HG03103 (cell line): ENCODE data around the gene ERMARD.
"Not testable (repeated sequence)": the region's sequence is repeated elsewhere in the genome, so short reads cannot be mapped to it uniquely, and the experiment has no call there.

Source experiments
- ATAC-seq: cut with Tn5 transposase; IDR thresholded peaks from one replicate; pipeline ENCODE4 v1.9.1; 2021; ENCODE audit warnings: low read depth; ENCODE audit not compliant: unreplicated experiment

Gene ERMARD

DNA sequence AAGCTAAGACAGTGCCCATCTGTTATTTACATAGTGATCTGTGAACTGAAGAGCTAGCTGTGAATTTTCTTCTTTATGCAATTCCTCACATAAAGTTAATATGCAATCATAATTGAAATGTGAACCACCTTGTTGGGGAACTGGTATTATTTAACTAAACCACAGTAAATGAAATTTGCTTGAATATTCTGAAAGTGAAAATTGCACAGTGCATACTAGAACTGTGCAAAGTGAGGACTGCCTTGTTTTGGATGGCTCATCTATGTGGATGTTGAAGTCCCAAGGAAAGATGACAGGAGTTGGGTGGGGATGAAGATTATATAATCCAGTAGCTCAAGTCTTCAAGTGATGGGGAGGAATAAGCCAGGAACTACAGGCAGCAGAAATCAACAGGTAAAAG lies 21.5 kb upstream of the ERMARD start:
- ATAC-seq: no peak

DNA sequence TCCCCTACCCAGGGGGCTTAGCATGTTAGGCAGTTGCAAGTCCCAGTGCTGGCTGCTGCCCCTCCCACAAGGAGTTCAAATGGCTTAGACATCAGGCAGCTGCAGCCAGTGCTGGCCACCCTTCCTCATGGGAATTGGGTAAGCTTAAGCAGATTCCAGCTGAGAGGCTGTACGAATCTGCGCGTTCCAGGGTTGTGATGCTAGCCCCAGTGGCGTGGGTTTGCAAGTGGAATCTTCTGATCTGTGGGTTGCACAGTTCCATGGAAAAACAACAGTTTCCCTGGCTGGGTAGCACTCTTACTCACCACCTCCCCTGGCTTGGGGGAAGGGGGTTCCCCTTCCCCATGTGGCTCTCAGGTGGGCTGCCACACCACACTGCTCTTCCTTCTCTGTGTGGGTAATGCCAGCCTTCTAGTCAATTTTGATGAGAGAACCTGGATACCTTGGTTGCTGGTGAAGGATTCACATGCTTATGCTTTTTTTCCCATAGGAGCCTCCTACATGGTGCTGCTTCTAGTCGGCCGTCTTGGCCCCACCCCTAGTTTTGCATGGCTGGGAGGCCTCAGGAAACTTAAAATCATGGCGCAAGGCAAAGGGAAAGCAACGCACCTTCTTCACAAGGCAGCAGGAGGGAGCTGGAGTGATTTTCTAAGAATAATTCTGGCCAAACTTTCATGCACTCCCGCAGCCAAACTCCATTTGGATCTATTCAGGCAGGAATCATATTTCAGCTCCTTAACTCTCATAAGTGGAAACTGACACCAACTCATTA lies 13.0 kb upstream of the ERMARD start:
- ATAC-seq: no peak

DNA sequence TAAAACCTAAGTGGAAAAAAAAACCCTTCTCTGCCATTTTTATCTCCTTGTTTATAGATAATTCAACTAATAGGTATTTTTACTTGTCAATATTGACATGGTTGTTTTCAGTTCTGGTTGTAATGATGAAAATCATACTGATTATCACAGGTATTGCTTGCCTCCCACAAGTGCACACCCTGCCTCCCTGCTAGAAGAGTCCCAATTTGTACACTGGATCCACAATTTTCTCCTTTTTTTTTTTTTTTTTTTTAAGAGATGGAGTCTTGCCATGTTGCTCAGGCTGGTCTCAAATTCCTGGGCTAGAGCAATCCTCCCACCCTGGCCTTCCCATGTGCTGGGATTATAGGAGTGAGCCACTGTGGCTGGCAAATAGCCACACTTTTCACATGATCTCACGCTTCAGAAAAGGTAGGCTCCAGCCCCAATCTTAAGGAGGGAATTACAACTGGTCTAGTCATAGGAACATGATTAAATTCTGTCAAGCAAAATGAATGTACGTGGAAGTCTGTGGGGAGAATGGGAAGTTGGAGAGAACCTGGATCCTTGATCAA lies 12.4 kb upstream of the ERMARD start:
- no peak for ATAC-seq

DNA sequence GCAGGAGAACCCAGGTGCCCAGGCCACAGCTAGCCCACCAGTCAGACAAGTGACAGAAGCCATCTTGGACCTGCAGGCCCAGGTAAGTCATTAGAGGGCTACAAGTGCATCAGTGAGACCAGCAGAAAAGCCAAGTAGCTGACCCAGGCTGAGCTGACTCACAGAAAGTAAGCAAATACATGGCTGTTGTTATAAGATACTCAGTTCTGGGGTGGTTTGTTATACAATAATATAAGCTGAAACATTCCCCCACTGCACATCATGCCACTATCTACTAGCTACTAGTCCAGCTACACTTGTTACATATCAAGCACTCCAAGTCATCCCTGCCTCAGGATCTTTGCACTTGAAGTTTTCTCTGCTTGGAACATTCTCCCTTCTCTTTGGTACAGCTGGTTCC lies 10.1 kb upstream of the ERMARD start:
- ATAC-seq: no peak

DNA sequence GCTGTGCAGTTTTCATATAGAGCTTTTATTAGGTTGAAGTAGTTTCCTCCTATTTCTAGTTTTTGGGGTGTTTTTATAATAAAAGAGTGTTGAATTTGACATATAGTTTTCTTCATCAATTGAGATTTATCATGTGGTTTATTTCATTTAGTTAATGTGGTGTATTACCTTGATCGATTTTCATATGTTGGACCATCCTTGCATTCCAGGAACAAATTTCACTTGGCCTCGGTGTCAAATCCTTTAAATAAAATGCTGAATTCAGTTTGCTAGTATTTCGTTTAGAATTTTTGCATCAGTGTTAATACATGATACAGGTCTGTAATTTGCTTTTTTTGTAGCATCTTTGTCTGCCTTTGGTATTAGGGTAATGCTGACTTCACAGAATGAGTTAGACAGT lies 6.0 kb upstream of the ERMARD start:
- ATAC-seq: no peak

DNA sequence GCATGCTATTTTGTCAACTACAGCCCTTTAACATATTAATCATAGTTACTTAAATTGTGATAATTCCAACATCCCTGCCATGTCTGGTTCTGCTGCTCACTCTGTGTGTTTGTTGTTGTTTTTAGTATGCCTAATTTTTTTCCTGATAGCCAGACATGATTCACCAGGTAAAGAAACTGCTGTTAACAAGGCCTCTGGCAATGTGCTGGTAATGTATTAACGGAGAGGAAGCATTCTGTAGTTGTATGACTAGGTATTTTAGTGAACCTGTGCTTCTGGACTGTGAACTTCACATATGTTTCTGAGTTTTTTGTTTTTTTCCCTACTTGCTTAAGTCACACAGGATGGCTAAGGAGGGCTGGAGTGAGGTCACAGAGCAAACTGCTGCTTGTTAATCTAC lies 4.9 kb upstream of the ERMARD start:
- ATAC-seq: no peak

DNA sequence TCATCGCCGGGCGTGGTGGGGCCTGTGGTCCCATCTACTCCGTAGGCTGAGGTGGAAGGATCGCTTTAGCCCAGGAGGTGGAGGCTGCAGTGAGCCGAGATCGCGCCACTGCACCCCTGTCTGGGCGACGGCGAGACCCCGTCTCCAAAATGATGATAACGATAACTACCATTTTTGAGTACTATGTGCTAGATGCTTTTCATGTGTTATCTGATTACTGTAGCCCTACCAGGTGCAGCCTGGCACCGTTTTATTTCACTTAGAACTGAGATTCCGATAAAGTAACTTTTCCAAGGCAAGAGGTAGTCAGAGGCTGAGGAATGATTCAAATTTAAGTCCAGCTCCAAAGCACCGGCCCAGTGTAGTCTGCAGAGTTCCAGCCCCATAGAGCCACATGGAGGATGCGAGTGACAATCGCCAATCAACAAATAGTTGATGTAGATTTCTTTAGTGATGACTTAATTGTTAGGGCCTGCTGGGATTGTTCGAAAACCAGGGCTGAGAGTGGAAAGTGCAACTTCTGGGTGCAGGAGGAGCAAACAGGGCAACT lies 727 bp downstream of the ERMARD start:
- no peak for ATAC-seq

DNA sequence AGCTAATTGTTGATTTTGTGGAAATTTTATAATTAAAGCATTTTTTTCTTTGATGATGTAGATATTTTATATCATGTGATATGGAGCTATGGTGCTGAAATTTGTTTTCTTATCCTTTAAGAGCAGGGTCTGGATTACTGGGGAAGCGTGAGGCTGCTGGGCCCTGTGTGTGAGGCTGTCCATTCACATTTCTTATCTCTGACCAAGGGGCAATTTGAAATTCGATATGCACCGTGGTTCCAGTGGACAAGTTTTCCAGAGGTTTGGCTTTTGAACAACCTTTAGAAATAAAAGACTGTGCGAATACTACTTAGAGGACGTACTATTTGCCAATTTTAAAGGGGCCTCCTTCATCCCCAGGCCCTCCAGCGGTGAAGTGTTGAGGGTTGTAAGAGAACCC lies 3.7 kb downstream of the ERMARD start:
- no peak for ATAC-seq

DNA sequence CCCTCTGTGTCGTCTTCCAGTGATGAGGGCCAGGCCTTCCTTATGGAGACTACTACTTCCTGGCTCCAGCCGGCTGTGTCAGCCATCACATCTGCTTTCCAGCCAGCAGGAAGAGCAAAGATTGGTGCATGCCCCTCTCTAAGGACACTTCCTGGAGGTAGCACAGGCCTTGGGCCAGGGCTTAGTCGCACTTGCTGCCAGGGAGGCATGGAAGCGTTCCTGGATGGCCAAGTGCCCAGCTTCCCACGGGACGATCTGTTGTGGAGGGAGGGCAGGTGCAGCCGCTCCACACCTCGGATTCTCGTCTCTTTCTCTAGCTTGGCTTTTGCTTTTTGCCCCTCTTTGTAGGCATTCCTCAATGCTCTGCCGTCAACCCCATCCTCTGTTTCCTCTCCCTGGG lies 11.9 kb downstream of the ERMARD start:
- no peak for ATAC-seq

DNA sequence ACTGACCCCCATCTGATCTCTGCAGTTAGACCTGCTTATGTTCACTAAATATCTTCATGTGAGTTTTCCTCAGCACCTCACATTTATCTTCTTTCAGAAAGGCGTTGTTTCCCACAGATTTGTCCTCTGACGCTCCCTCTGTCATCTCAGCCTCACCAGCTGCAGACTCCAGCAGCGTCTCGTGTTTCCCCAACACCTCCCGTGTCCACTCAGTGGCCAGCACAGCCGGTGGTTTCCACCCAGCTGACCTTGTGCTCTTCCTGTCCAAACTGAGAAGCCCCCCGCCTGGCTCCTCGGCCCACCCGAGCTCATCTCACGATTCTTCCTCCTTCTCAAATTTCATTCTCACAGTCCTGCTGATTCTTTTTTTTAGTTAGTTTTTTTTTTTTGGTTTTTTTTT lies 12.5 kb downstream of the ERMARD start:
- no peak for ATAC-seq

DNA sequence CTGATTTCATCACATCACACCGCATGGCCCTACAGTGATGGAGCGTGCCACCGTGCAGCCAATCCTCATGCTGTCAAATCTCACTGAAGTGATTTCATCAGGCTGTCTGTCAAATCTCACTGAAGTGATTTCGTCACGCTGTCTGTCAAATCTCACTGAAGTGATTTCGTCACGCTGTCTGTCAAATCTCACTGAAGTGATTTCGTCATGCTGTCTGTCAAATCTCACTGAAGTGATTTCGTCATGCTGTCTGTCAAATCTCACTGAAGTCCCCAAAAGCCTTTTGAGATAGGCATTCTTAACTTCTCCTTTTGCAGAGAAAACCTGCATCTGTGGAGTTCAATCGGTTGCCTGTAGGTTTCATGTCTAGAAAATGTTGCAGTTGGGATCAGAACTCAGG lies 14.4 kb downstream of the ERMARD start:
- ATAC-seq: not testable (repeated sequence)

DNA sequence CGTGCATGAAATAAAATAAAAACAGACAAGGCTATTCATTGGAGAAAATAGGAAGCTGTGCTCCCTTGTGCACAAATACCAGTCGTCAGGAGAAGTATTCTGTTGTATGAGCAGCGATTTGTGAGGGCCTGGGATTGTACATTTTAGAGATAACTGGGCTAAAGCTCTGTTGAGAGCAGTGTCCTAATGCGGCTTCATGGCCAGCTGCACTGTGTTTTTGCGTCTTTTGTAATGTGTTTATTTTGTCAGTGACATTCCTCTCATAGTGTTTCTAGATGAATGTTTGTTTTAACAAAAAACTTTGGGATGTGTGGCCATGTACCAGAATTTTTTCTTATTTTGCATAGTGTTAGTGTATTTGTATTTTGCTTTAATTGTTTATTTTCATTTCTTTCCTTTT lies 14.8 kb downstream of the ERMARD start:
- no peak for ATAC-seq

DNA sequence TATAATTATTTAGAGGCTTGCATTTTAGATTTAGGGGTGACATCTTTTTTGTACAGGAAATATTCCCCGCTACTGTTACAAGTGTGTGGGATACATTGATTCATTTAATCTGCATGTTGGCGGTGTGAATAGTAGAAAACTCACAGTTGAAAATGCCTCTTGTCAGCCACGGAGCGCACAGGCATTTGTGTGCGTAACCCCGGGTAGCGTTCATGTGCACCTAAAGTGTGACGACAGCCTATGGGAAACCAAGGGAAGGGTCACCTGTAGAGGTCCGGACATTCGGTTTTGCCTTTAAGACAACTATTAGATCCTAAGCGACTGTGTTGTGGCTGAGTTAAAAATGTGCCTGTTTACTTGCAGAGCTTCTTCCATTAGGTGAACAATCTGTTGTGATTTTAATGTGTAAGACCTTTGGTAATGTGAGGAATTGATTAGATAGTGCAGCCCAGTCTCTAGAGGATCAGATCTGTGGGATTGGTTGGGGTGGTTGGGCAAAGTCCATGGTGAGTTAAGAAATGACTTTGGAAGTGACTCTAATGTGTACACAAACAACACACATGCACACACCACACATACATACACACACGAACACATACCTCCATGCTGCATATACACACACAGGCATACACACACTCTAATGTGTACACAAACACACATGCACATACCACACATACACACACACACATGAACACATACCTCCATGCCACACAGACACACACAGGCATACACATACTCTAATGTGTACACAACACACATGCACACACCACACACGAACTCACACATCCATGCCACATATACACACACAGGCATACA lies 15.7 kb downstream of the ERMARD start:
- ATAC-seq: no peak

DNA sequence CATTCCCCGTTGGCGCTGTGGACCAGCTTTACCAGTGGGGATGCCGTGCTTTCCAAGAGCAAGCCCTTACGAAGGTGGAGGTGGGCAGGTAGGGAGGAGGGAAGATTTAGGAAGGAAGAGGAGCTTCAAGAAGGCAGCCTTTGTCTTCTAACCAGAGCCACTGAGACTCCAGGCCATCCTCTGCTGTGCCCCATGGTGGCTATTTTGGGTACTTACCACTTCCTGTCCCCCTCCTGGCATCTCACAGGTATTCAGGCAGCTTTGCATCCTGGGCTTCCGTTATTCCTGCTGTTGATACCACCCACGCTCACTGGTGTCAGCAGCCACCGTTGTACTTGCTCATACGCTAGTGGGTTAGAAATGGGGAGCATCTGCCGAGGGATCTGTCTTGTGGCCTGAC lies 22.9 kb downstream of the ERMARD start:
- ATAC-seq: no peak

DNA sequence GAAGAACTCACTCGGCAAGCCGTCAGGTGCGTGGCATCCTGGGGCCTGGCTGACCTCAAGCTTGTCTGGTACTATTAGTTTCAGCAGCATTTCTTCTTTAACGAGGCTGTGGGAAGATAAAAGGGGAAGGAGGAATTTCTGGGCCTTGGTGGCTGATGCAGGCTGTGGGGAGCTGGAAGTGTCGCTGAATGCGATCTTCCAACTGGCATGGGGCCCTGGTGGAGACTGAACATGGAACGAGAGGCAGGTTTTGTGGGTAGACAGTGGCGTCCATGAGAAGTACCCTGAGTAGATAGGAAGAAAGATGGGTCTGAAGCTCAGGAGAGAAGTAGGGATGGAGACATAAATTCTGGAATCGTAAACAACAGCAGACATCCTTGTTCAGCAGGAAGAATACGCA lies 23.9 kb downstream of the ERMARD start:
- no peak for ATAC-seq

DNA sequence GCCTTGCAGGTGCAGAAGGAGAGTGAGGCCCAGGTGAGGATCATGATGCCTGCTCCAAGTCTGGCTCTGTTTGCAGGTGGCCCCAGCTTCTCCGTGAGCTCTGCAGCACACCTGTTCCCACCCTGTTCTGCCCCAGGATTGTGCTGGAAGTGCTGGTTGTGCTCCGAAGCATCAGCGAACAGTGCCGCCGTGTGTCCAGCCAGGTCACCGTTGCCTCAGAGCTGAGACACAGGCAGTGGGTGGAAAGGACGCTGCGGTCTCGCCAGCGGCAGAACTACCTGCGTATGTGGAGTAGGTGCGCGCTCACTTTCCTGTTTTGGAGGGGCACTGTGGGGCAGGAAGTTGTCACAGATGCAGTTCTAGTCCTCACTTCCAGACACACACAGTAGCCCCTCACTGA lies 25.0 kb downstream of the ERMARD start:
- ATAC-seq: no peak

DNA sequence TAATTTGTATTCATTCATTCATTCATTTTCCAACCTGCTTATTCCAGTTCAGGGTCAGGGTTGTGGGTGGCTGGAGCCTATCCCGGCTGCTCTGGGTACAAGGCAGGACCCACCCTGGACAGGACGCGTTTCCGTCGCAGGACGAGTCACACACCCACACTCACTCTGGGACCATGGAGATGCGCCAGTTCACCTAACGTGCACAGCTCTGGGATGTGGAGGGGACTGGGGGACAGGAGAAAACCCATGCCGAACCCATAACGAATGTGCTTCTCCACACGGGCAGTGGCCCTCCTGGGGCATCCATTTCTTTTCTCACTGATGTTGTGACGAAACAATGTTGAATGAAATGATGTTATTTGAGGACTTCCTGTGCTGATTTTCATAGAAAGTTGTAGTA lies 26.5 kb downstream of the ERMARD start:
- no peak for ATAC-seq

DNA sequence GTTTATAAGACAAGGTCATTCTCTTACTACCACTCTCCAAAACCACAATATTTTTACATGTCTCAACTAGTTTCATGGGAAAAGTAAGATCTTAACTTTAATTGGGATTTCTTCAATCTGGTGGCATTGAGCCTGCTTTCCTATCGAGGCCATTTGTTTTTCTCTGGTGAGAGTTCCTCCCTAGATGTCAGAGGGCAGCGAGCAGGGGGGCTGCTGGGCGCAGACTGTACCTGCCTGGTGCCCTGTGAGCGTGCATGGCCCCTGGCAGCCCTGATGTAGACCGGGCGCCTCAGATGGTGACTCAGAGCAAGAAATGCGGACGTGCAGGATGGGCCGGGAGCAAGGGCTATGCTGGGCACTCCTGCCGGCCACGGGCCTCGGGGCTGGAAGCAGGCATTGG lies 27.2 kb downstream of the ERMARD start:
- no peak for ATAC-seq

DNA sequence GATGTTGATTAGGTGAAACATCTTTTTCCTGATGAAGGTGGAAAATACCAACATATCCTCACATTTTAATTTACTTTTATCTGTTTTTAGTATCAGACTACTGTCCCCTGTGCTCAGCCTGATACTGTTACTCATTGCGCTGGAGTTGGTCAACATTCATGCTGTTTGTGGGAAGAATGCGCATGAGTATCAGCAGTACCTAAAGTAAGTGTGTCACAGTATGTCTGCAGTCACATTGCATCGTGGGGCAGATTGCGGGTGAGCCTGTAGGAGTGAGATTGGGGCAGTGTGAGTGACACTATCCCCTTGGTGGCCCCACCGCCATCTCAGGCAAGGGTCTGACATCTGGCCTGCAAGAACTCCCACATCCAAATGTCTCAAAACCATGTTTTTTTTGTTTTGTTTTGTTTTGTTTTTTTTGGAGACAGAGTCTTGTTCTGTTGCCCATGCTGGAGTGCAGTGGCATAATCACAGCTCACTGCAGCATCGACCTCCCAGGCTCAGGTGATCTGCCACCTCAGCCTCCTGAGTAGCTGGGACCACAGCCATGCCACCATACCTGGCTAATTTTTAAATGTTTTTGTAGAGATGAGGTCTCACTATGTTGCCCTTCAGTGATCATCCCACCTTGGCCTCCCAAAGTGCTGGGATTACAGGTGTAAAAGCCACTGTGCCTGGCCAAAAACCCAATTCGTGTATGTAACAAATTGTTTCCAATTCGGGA lies 27.8 kb downstream of the ERMARD start:
- ATAC-seq: no peak

DNA sequence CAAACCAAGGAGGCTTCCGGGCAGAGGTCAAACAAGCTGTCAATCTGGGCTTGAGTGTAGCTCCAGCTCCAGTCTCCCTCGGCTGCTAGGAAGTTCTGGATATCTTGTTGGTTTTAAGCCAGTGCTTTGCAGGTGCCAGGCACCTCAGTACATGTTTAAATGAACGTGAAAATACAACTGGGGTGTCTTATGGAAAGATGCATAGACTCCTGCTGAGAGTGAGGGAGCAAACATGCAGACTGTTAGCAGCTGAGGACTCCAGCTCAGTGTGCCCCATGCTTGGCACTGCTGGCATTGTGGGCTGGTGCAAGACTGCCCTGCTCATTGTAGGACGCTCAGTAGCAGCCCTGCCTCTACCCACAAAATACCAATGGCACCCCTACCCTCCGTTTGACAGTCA lies 28.5 kb downstream of the ERMARD start:
- no peak for ATAC-seq

DNA sequence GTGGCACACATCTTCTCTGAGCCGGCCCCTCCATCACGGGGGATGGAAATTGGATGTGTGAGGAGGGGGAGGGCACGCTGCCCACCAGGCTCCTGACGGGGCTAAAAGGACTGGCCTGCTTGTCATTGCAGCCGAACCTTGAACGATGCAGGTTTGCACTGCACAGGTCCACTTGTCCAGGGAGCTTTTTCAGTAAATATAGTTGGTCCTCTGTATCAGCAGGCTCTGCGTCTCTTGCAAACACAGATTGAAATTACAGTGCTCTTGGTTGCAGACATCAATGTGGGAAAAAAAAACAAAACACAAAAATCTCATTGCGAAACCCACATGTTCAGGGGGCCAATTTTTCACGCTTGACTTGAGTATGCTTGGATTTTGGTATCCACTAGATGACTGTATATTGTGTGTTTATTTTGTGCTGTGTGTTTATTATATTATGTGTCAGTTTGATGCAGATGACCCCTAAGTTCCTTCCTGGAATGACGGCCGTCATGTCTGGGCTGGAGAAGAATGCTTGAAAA lies 29.2 kb downstream of the ERMARD start:
- no peak for ATAC-seq
